ENCODE results near the gene PIP. TPM values are rescaled to one million over a fixed set of nuclear protein-coding genes. Genes with fewer than 3 reads are reported as not detected.

PIP gene
- polyA plus RNA-seq, 1 of the 3 experiments (the other 2 are of a cell fraction): not detected

DNA sequence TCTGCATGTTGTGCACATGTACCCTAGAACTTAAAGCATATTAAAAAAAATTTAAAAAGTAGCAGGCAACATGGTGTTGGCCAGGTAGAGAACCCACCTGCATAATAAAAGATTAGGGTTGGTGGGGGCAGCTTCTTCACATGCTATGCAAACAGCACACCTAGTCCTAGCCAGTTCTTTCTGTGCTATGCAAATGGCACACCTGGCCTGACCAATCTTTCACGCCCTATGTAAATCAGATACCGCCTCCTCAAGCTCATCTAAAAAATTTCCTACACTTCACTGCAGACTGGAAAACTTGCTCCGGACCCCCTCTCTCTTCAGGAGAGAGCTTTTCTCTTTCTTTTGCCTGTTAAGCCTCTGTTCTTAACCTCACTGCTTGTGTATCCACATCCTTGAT is 14.5 kb upstream of the PIP start:
- Histone ChIP-seq H2AFZ (ENCODE audit: low read depth) (no peak overlapping the region), H3K36me3 (replicated peaks in 1 of 2; ENCODE audit: control insufficient read depth in 1 of 2, insufficient read depth in 2 of 2, low read length in 1 of 2) (no peaks in the 10 kb centered on the region), H3K9ac (no peak overlapping the region), H3K4me2 (no peak overlapping the region), H3F3A (replicated peaks; ENCODE audit: insufficient read depth) (no peaks in the 10 kb centered on the region), H3K4me3 (ENCODE audit: low read depth in 2 of 2, low read length in 1 of 2) (no peak overlapping the region), H3K79me2 (ENCODE audit: insufficient read depth) (no peaks in the 10 kb centered on the region), H3K4me1 (ENCODE audit: control insufficient read depth in 1 of 2, insufficient read depth in 2 of 2, low read depth in 1 of 2, low read length in 1 of 2) (no peaks in the 10 kb centered on the region), H4K20me1 (ENCODE audit: insufficient read depth) (no peaks in the 10 kb centered on the region), H3K9me3 (peaks cover 2% of the 10 kb centered on the region; the same call in 1 of the 2 replicates), H3K9me2 (0 out of 2 replicates have a peak, but pooled peaks cover 5% of the 10 kb centered on the region), H3K27me3 (ENCODE audit: insufficient read depth) (no peaks in the 10 kb centered on the region), H3K27ac (ENCODE audit: low read depth in 2 of 2, low read length in 1 of 2) (no peak overlapping the region)
- TF ChIP-seq GATA2 (CRISPR knock-in tag; IDR thresholded peaks at IDR 0.05) (no peak), EP300 (IDR thresholded peaks at IDR 0.05; ENCODE audit: borderline replicate concordance in 1 of 2, low read depth in 1 of 2, low read length in 1 of 2) (no peak), MXI1 (IDR thresholded peaks at IDR 0.05; ENCODE audit: low read depth, low read length) (no peak), JUND (IDR thresholded peaks at IDR 0.05) (no peak), CHD2 (IDR thresholded peaks at IDR 0.05; ENCODE audit: low read length, partially characterized antibody) (no peak), RAD21 (IDR thresholded peaks at IDR 0.05; ENCODE audit: low read length) (no peak), FOXM1 (IDR thresholded peaks at IDR 0.05; ENCODE audit: low read depth) (no peak), RXRA (IDR thresholded peaks at IDR 0.05; ENCODE audit: borderline replicate concordance, low read depth) (no peak), NFIC (IDR thresholded peaks at IDR 0.05; ENCODE audit: borderline replicate concordance) (no peak), YY1 (IDR thresholded peaks at IDR 0.05; ENCODE audit: low read depth) (no peak)
- TF ChIP-seq, protein P1, sequence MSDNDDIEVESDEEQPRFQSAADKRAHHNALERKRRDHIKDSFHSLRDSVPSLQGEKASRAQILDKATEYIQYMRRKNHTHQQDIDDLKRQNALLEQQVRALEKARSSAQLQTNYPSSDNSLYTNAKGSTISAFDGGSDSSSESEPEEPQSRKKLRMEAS (IDR thresholded peaks at IDR 0.05; ENCODE audit: low read depth): no peak
- TF ChIP-seq, protein P2, sequence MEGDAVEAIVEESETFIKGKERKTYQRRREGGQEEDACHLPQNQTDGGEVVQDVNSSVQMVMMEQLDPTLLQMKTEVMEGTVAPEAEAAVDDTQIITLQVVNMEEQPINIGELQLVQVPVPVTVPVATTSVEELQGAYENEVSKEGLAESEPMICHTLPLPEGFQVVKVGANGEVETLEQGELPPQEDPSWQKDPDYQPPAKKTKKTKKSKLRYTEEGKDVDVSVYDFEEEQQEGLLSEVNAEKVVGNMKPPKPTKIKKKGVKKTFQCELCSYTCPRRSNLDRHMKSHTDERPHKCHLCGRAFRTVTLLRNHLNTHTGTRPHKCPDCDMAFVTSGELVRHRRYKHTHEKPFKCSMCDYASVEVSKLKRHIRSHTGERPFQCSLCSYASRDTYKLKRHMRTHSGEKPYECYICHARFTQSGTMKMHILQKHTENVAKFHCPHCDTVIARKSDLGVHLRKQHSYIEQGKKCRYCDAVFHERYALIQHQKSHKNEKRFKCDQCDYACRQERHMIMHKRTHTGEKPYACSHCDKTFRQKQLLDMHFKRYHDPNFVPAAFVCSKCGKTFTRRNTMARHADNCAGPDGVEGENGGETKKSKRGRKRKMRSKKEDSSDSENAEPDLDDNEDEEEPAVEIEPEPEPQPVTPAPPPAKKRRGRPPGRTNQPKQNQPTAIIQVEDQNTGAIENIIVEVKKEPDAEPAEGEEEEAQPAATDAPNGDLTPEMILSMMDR (IDR thresholded peaks at IDR 0.05): no peak
- TF ChIP-seq, protein P3, sequence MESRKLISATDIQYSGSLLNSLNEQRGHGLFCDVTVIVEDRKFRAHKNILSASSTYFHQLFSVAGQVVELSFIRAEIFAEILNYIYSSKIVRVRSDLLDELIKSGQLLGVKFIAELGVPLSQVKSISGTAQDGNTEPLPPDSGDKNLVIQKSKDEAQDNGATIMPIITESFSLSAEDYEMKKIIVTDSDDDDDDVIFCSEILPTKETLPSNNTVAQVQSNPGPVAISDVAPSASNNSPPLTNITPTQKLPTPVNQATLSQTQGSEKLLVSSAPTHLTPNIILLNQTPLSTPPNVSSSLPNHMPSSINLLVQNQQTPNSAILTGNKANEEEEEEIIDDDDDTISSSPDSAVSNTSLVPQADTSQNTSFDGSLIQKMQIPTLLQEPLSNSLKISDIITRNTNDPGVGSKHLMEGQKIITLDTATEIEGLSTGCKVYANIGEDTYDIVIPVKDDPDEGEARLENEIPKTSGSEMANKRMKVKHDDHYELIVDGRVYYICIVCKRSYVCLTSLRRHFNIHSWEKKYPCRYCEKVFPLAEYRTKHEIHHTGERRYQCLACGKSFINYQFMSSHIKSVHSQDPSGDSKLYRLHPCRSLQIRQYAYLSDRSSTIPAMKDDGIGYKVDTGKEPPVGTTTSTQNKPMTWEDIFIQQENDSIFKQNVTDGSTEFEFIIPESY (IDR thresholded peaks at IDR 0.05; ENCODE audit: borderline replicate concordance, low read depth): no peak
- TF ChIP-seq, protein P4, sequence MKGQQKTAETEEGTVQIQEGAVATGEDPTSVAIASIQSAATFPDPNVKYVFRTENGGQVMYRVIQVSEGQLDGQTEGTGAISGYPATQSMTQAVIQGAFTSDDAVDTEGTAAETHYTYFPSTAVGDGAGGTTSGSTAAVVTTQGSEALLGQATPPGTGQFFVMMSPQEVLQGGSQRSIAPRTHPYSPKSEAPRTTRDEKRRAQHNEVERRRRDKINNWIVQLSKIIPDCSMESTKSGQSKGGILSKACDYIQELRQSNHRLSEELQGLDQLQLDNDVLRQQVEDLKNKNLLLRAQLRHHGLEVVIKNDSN (IDR thresholded peaks at IDR 0.05; ENCODE audit: borderline replicate concordance, low read depth): no peak
- TF ChIP-seq, protein P5, sequence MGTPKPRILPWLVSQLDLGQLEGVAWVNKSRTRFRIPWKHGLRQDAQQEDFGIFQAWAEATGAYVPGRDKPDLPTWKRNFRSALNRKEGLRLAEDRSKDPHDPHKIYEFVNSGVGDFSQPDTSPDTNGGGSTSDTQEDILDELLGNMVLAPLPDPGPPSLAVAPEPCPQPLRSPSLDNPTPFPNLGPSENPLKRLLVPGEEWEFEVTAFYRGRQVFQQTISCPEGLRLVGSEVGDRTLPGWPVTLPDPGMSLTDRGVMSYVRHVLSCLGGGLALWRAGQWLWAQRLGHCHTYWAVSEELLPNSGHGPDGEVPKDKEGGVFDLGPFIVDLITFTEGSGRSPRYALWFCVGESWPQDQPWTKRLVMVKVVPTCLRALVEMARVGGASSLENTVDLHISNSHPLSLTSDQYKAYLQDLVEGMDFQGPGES (IDR thresholded peaks at IDR 0.05; ENCODE audit: low read depth, low read length): no peak
- ChIA-PET CTCF (interaction anchor here (1.1 kb wide), 1 partner anchor 98 kb away, joined by 4 read pairs; no protein-coding TSS in a partner anchor), POLR2A (no interaction called here)
- 12% methylated on average over 3 of the region's 3 CpGs for WGBS (ENCODE audit: low lambda C conversion rate)
- DNase-seq: no peak
